Ovary (tissue), 3 donors: ENCODE measurements around the gene GCC2.

ENCODE experiments used
- CTCF ChIP-seq, 3 donors: fragments of 450-650 bp in 2 of 3; fragments of 200-600 bp in 1 of 3; IDR thresholded peaks; one replicate each; pipeline versions ENCODE4 v1.5.1 to v1.8.0; 2016 to 2022; ENCODE audit warnings: antibody characterized with exemption in 3 of 3, mild to moderate bottlenecking in 1 of 3
- EP300 ChIP-seq: sonication (generic); formaldehyde crosslinking; IDR thresholded peaks from one replicate; pipeline ENCODE4 v1.6.1; 2017; ENCODE audit warnings: antibody characterized with exemption
- donor health status: DM: no; HTN: no; CAD: no.

DNA sequence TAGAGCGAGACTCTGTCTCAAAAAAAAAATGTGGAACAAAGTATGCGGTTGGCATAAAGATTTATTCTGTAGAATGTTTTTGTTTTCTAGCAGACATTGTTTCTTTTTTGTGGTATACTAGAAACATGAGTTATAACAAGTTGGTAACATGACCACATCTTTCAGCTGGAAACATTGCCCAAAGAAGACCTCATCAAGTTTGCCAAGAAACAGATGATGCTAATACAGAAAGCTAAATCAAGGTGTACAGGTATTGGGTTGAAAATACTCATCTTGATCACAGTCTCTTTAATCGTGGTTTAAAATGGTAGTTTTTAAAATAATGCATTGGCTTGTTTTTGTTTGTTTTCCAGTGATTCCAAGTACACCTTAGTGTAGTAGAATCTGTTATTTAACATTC is 1.9 kb downstream of the GCC2 start:
- TF ChIP-seq CTCF (IDR thresholded peaks at IDR 0.05) (no peak), EP300 (no peak)
